Measurements from ENCODE around the gene ZRANB3. TPM values are rescaled to one million over a fixed set of nuclear protein-coding genes. Genes with fewer than 3 reads are reported as not detected.
"Not testable (repeated sequence)": the region's sequence is repeated elsewhere in the genome, so short reads cannot be mapped to it uniquely, and the experiment has no call there.

Gene ZRANB3
- total RNA-seq, 1 donor from 2014 or later: 7.9 TPM

DNA sequence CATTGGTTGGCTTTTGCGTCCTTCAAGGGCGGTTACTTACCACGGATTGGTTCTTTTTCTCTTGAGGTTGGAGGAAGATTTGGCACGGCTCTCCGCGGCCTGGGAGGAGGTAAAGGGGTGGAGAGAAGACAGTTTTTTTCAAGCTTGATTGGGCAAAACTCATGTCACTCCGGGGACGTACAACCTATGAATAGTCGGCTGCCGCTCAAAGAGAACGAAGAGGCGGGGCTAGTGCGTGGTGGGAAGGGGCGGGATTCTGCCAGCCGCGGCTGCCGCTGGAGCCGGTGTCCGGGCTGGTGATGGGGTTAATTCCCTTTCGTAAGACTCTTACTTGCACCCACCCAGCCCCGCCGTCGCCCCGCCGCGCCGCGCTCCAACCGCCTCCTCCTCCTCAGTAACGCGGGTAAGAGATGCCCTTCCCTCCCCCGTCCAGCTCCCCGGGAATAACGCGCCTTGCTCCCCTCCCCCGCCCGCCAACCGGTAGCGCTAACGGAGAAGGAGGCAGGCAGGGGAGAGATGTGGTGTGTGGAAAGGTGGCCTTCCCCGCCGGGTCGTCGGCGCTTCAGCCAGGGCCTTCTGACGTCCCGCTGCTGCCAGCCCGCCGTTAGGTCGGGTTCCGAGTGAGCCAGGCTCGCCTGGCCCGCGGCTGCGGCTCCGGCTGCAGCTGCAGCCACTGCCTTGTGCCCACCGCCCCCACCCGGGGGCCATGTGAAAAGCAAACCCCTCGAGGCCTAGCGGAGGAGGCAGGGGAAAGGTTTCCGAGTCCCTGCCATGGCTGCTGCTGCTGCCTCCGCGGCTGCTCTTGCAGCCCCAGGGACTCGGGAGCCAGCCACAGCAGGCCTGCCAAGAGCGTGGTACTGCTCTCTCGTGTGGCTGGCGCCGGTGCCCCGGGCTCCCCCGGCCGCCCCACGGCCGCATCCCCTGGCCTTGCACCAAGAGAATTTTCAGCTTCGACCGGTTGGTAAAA lies 496 bp upstream of the ZRANB3 start, which contains the start of gene R3HDM1:
Gene R3HDM1, plus strand, starts transcription at position 254 of the 967 bp plus-strand sequence. CDS start 73,362 bp downstream, outside the sequence.
- peak within 1 kb of the TSS; percentile 85 for H3K4me3 ChIP-seq (ENCODE audit: low read depth, low read length)
- TF ChIP-seq, protein P1, sequence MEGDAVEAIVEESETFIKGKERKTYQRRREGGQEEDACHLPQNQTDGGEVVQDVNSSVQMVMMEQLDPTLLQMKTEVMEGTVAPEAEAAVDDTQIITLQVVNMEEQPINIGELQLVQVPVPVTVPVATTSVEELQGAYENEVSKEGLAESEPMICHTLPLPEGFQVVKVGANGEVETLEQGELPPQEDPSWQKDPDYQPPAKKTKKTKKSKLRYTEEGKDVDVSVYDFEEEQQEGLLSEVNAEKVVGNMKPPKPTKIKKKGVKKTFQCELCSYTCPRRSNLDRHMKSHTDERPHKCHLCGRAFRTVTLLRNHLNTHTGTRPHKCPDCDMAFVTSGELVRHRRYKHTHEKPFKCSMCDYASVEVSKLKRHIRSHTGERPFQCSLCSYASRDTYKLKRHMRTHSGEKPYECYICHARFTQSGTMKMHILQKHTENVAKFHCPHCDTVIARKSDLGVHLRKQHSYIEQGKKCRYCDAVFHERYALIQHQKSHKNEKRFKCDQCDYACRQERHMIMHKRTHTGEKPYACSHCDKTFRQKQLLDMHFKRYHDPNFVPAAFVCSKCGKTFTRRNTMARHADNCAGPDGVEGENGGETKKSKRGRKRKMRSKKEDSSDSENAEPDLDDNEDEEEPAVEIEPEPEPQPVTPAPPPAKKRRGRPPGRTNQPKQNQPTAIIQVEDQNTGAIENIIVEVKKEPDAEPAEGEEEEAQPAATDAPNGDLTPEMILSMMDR (conservative IDR thresholded peaks at IDR 0.05; ENCODE audit: low read depth, low read length): peak; percentile 18
- DNase-seq (ENCODE audit: low read depth): peak; percentile 99

DNA sequence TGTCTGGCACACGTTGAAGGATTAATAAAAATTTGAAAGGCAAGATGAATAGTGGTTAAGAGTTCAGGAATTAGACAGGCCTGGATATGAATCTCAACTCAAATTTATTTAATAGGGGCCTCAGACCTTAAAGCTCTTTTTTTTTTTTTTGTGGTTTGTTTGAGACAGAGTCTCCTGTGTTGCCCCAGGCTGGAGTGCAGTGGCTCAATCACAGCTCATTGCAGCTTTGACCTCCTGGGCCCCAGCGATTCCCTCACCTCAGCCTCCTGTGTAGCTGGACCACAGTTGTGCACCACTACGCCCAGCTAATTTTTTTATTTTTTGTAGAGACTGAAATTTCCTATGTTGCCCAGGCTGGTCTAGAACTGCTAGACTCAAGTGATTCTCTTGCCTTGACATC lies 3.0 kb downstream of the ZRANB3 start:
- TF ChIP-seq, protein P1 (conservative IDR thresholded peaks at IDR 0.05; ENCODE audit: low read depth, low read length): no peak
- H3K4me3 ChIP-seq (ENCODE audit: low read depth, low read length): no peak overlapping the region
- DNase-seq (ENCODE audit: low read depth): no peak

DNA sequence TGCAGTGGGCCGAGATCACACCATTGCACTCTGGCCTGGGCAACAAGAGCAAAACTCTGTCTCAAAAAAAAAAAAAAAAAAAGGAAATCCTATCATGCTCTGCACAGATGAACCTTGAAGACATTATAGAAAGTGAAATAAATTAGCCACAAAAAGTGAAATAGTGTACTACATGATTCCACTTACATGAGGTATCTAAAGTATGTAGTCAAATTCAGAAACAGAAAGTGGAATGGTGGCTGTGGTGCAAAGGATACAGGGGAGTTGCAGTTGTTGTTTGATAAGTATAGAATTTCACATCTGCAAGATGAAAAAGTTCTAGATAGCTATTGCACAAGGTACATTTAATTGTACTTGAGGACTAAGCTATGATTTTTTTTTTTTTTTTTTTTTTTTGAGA lies 5.2 kb downstream of the ZRANB3 start:
- TF ChIP-seq, protein P1 (conservative IDR thresholded peaks at IDR 0.05; ENCODE audit: low read depth, low read length): no peak
- no peak for DNase-seq (ENCODE audit: low read depth)
- no peak overlapping the region for H3K4me3 ChIP-seq (ENCODE audit: low read depth, low read length)

DNA sequence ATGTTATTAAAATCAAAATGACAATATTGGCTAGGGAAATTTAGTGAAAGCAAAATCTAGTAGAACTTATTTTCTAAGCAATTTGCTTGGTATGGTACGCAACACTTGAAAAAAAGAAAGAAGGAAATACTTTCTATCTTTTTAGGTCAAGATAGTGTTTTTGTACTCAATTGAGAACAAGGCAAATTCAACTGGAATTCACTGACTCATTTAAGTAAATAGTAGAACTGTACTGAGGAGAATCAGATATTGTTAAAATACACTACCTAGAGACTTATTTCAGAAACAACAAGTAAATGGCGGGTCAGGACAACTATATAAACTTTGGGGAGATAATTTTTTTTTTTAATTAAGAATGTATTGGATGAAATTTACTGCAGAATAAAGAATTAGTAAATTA lies 18.9 kb downstream of the ZRANB3 start:
- no peak for DNase-seq (ENCODE audit: low read depth)

DNA sequence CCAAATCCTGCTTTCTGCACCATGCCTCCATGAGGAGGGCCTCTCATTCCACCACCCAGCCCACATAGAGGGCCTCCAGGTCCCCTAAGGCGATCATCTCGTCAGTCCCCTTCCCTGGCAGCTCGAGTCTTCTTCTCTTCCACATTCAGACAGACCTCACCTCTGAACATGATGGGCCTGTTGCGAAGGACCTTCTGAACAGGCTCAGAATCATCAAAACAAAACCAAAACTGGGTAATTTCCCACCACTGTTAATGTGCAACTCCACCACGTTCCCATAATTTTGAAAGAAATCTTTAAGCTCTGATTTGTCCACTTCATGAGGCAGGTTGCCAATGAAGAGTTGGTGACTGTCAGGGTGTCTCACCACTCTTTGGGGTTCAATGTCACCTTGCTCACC lies 20.4 kb downstream of the ZRANB3 start:
- H3K4me3 ChIP-seq (ENCODE audit: low read depth, low read length): no peak overlapping the region
- TF ChIP-seq, protein P1 (conservative IDR thresholded peaks at IDR 0.05; ENCODE audit: low read depth, low read length): no peak
- DNase-seq (ENCODE audit: low read depth): no peak

More for the DNA sequence above, 18.9 kb downstream of the ZRANB3 start:
- TF ChIP-seq, protein P1 (conservative IDR thresholded peaks at IDR 0.05; ENCODE audit: low read depth, low read length): no peak
- no peak overlapping the region for H3K4me3 ChIP-seq (ENCODE audit: low read depth, low read length)

DNA sequence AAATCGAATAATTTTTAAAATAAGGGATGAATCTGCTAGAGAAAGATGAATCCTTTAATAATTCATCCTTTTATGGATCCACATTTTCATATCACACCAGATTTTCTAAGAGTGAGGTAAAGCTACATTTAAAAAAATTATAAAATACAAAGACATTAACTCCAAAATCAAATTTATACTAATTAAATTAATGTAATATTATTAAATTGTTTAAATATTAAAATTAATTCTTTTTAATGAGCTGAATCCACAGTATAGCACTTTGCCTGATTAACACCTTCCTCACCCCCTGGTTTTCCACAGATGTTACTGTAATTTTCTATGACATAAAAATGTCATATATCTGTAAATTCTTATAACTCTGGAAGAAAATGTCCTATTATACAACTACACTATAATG lies 26.2 kb downstream of the ZRANB3 start:
- no peak overlapping the region for H3K4me3 ChIP-seq (ENCODE audit: low read depth, low read length)
- TF ChIP-seq, protein P1 (conservative IDR thresholded peaks at IDR 0.05; ENCODE audit: low read depth, low read length): no peak
- no peak for DNase-seq (ENCODE audit: low read depth)

DNA sequence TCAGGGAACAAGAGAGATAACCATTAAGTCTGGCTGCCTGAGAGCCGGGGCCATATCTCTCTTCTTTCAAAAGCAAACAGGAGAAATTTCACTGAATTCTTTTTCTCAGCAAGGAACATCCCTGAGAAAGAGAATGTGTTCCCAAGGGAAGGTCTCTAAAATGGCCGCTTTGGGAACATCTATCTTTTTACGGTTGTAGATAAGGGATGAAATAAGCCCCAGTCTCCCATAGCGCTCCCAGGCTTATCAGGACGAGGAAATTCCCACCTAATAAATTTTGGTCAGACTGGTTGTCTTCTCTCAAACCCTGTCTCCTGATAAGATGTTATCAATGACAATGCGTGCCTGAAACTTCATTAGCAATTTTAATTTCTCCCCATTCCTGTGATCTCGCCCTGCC lies 32.4 kb downstream of the ZRANB3 start:
- not testable (repeated sequence) for H3K4me3 ChIP-seq (ENCODE audit: low read depth, low read length); DNase-seq (ENCODE audit: low read depth)
